Sciatic nerve (tissue), 2 donors: Measurements from ENCODE around the gene DIP2C. TPM values are rescaled to one million over a fixed set of nuclear protein-coding genes. Genes with fewer than 3 reads are reported as not detected.
"Not testable (repeated sequence)": the region's sequence is repeated elsewhere in the genome, so short reads cannot be mapped to it uniquely, and the experiment has no call there.

Experiments used
- ATAC-seq: fragments of 200-7000 bp; cut with Tn5 transposase; one replicate; pipeline ENCODE4 v1.9.1; 2020; ENCODE audit warnings: mild to moderate bottlenecking, moderate library complexity
- DNase-seq: peaks from one replicate; pipeline ENCODE4 v3.0.0-alpha.2; 2020; ENCODE audit warnings: low spot score
- intact Hi-C: fragments of 100-400 bp; cut with DNase I; formaldehyde crosslinking; loops from one replicate; pipeline ENCODE4 v1.14.2; 2022
- total RNA-seq: library from RNA; stranded (reverse); fragmentation: NEBNext Ultra II Directional; extraction: Animal tissue kit (Norgen Biotek cat#: 25700); gene quantifications from one replicate; pipeline ENCODE4 v1.2.1, GENCODE V29; 2021
- donor health status: DM: no; HTN: no; CAD: no.
- donor health status: DM: no; HTN: no; CAD: no.

Gene DIP2C
- total RNA-seq, 1 donor from 2014 or later: 38.7 TPM

DNA sequence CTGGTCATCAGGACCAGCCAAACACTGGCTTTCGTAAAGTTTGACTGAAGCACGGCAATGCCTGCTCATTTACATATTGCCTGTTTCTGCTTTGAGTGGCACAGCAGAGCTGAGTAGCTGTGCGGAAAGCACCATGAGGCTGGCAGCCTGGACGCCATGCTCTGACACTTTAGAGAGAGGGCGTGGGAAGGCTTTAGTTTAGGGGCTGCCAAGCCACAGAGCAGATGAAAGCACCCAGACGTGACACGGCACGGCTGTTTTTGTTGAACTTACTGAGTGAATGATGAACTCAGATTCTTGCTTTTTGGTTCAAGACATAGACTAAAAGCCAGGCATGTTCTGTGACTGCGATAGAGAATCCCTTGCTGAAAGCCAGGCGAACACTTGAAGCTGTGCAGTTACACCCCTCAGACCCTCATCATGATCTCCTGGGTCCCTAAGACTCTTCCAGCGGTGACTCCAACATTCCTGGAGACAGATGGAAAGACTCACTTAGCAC is 372.1 kb downstream of the DIP2C start:
- intact Hi-C loops: no loop called here
- ATAC-seq (peak; percentile 38), DNase-seq (no peak)

- ATAC-seq (no peak), DNase-seq (no peak)
- intact Hi-C loops: no loop called here
These were observed 373.1 kb downstream of the DIP2C start for GRCh38 chr10:316390-316789.

DNA sequence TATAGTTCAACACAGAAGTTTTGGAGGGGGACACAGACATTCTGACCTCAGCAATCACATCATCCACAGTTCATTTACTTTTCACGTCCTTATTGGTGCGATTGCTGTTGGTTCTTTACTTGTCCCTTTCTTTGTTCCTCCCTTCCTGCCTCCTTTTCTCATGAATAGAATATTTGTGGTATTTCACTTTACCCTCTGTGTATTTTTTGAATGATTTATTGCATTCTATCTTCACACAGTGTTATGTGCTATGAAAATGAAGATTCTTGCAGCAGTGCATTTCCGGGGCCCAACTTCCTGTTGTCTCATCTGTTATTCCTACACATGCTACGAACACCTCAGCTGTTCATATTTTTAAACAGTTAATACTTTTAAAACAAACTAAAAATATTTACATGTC is 374.6 kb downstream of the DIP2C start:
- ATAC-seq: no peak
- intact Hi-C loops: no loop called here
- DNase-seq: no peak

- DNase-seq: no peak
- ATAC-seq: no peak
- intact Hi-C loops: no loop called here
These were observed 375.1 kb downstream of the DIP2C start for GRCh38 chr10:314381-314780.

DNA sequence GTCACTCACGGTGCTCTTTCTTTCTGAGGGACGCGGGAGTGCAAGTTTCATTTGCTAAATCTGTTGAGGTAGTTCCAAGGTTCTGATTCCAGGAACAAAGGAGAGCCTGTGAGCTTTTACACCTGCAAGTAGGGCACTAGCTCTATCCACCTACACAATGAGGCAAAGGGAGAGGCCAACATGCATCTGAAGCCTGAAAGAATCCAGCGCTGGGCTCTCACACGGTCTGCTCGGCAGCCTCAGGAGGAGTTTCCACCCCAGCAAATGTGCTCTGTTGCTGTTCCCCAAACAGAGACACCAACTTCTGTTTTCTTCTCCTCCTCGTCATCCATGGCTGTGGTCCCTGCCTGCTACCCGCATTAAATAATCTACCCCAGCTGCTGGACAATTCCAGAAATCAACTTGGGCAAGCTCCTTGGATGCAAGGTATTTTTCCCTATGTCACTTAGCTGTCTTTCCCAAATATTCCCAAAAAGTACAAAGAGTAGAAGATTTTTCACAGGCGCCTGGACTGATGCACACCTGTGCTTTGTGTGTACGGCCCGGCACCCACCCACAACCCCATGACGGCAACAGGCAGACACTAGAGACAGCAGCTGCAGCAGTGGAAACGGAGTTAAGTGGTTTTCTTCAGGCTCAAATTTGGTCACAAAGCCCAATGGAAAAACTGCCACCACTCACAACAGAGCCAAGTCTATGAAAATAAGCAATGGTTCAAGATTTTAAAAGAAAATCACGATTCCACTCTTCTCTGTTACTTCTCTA is 377.4 kb downstream of the DIP2C start:
- ATAC-seq (no peak), DNase-seq (no peak)
- intact Hi-C loops: no loop called here

- intact Hi-C loops: no loop called here
- ATAC-seq (no peak), DNase-seq (no peak)
These were observed 378.4 kb downstream of the DIP2C start for GRCh38 chr10:310976-311639.

GRCh38 chr10:310371-310770 is 379.1 kb downstream of the DIP2C start:
- ATAC-seq (no peak), DNase-seq (no peak)
- intact Hi-C loops: no loop called here

- peak; percentile 60 for ATAC-seq
These were observed 380.8 kb downstream of the DIP2C start for GRCh38 chr10:308572-309085.

GRCh38 chr10:308101-308500 is 381.4 kb downstream of the DIP2C start:
- no peak for DNase-seq
- intact Hi-C loops: no loop called here
- ATAC-seq: peak; percentile 31

More at GRCh38 chr10:308572-309085, 380.8 kb downstream of the DIP2C start:
- intact Hi-C loops: no loop called here
- DNase-seq: no peak

- intact Hi-C loops: no loop called here
- DNase-seq (no peak), ATAC-seq (no peak)
These were observed 381.8 kb downstream of the DIP2C start for GRCh38 chr10:307659-308058.

DNA sequence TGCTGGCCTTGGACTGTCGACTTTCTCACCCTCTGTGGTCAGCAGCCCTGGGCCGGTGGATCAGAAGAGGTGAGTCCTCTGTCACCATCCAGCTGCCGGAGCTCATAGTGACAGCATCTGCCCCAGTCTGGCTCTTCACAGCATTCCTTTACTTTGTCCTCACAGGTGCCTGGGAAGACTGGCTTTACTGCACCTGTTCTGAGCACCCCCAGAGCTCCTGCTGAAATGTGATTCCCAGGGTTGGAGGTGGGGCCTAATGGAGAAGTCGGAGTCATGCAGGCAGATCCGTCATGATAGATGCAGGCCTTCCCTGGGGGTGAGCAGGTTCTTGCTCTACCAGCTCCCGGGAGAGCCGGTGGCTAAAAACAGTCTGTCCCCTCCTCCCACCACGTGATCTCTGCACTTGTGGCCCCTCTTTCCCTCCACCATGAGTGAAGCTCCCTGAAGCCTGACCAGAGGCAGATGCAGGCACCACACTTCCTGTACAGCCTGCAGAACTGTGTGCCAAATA is 382.7 kb downstream of the DIP2C start:
- no peak for ATAC-seq
- intact Hi-C loops: no loop called here
- no peak for DNase-seq

- intact Hi-C loops: no loop called here
- no peak for ATAC-seq
- no peak for DNase-seq
These were observed 383.3 kb downstream of the DIP2C start for GRCh38 chr10:306007-306674.

- no peak for ATAC-seq
- no peak for DNase-seq
- intact Hi-C loops: no loop called here
These were observed 384.4 kb downstream of the DIP2C start for GRCh38 chr10:305034-305433.

GRCh38 chr10:301536-301935 is 387.9 kb downstream of the DIP2C start:
- DNase-seq (no peak), ATAC-seq (no peak)
- intact Hi-C loops: no loop called here

DNA sequence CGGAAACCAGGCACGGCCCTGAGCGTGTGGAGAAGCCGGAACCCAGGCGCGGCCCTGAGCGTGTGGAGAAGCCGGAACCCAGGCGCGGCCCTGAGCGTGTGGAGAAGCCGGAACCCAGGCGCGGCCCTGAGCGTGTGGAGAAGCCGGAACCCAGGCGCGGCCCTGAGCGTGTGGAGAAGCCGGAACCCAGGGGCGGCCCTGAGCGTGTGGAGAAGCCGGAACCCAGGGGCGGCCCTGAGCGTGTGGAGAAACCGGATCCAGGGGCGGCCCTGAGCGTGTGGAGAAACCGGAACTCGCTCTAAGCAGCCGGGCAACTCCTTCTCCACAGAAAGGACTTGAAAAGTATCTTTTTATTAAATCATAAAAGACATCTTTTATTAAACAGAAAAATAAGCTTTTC is 388.9 kb downstream of the DIP2C start:
- DNase-seq, ATAC-seq, intact Hi-C loops: not testable (repeated sequence)

DNA sequence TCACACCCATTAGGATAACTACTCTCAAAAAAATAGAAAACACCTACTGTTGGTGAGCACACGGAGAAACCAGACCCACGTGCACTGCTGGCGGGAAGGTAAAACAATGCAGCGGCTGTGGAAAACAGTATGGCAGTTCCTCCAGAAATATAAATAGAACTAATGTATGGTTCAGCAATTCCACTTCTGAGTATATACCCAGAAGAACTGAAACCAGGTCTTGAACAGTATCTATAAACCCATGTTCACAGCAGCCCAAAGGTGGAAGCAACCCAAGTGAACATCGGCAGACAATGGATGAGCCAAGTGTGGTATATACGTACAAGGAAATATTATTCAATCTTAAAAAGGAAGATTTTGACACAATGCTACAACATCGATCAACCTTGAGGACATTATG is 389.5 kb downstream of the DIP2C start:
- intact Hi-C loops: no loop called here
- ATAC-seq: no peak

DNA sequence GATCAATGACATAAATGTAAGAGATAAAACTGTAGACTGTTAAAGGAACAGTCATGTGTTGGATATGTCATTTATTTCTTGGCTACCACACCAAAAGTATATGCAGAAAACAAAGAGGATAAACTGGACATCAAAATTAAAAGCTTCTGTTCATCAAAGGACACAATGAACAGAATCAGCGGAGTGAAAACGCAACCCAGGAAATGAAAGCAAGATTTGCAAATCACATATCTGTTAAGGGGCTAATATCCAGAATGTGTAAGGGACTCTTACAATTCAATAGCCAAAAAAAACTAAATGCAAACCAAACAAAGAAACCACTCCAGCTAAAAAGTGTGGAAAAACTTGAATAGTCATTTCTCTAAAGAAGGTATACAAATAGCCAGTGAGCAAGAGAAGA is 390.0 kb downstream of the DIP2C start:
- no peak for ATAC-seq

More for the DNA sequence above, 389.5 kb downstream of the DIP2C start:
- DNase-seq: no peak

DNA sequence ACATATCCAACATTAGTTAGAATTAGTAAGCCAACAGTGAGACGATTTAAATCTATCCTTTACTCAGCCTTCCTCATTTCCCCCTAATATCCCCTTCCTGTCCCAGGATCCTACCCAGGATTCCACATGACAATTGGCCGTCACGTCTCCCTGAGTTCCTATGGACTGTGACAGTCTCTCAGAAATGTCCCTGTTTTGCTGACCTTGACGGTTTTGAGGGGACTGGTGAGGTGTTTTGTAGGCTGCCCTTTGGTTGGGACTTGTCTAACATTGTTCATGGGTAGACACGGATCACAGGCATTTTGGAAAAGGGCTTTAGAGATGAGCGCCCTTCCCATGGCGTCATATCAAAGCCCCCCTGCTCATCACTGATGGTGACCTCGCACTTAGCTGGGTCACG is 391.4 kb downstream of the DIP2C start:
- intact Hi-C loops: no loop called here
- ATAC-seq: no peak
- DNase-seq: no peak

More for the DNA sequence above, 390.0 kb downstream of the DIP2C start:
- no peak for DNase-seq
- intact Hi-C loops: no loop called here

DNA sequence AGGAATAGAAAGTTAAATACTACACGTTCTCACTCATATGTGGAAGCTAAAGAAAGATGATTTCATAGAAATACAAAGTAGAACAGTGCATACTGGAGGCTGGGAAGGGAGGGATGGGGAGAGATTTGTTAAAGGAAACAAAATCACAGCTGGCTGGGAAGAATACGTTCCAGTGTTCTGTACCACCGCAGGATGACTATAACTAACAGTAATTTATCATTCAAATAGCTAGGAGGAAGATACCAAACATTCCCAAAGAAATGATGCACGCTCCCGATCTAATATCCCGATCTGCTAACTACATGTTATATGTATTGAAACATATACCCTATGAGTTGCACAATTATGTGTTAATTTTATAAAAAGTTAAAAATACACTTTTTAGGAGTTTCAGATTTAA is 391.9 kb downstream of the DIP2C start:
- peak; percentile 28 for ATAC-seq
- no peak for DNase-seq
- intact Hi-C loops: no loop called here

DNA sequence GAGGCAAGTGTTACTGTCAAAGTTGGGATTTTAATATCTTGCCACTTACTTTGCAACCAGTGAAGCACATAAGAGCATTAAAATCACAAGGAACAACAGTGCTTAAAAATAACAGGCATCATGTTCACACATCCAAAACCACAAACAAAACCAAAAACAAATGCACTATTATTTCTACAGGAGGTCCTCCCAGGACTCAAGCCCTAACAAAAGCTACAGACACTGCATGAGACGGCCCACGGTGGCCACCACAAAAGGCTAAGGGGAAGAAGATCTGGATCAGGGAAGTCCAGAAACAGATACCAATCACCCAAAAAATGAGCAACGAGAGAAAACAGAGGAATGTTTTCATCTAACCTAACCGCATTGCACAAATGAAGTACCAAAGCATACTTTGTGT is 395.8 kb downstream of the DIP2C start:
- no peak for DNase-seq

More for the DNA sequence above, 395.8 kb downstream of the DIP2C start:
- intact Hi-C loops: no loop called here
- ATAC-seq: no peak
